SK-N-SH (cell line): ENCODE data around the gene CYFIP2.

Experiments used
- CTCF ChIP-seq: fragments of 200-600 bp; sonication (generic); IDR thresholded peaks from 2 replicates; pipeline ENCODE4 v1.6.1; 2017; ENCODE audit warnings: antibody characterized with exemption, mild to moderate bottlenecking, moderate library complexity
- GABPA ChIP-seq: IDR thresholded peaks from 2 replicates; pipeline ENCODE4 v1.4.0; 2012; ENCODE audit warnings: low read depth, mild to moderate bottlenecking
- RAD21 ChIP-seq: IDR thresholded peaks from 2 replicates; pipeline ENCODE4 v1.6.1; 2012; ENCODE audit warnings: mild to moderate bottlenecking, low read length
- REST ChIP-seq: IDR thresholded peaks from 2 replicates; pipeline ENCODE4 v1.6.1; 2012; ENCODE audit warnings: mild to moderate bottlenecking, low read depth, low read length, moderate library complexity
- USF2 ChIP-seq: fragments of 150-350 bp; IDR thresholded peaks from 2 replicates; pipeline ENCODE4 v1.6.1; 2017; ENCODE audit warnings: antibody characterized with exemption, low read length, low read depth, borderline replicate concordance

- TF ChIP-seq CTCF (no peak), REST (no peak), RAD21 (0 out of 2 replicates have a peak, but pooled peaks have one; percentile 9), GABPA (no peak), USF2 (no peak)
These were observed 122.3 kb downstream of the CYFIP2 start for GRCh38 chr5:157388111-157388710.
